KMS-11 (cell line): ENCODE results near the gene ONECUT3.

Experiments used
- H2AFZ ChIP-seq: fragments of 200-600 bp; sonication (generic); 2 replicates; pipeline ENCODE4 v1.6.1; 2016; ENCODE audit warnings: antibody characterized with exemption, mixed run types, low read depth
- H3K27ac ChIP-seq: fragments of 200-600 bp; sonication (generic); 2 replicates; pipeline ENCODE4 v1.6.1; 2016; ENCODE audit warnings: mild to moderate bottlenecking, mixed run types
- H3K27me3 ChIP-seq: fragments of 200-600 bp; sonication (generic); 2 replicates; pipeline ENCODE4 v1.6.1; 2017; ENCODE audit warnings: mild to moderate bottlenecking, low read depth, mixed run types, moderate library complexity; ENCODE audit not compliant: insufficient read depth
- H3K36me3 ChIP-seq: fragments of 200-600 bp; sonication (generic); 2 replicates; pipeline ENCODE4 v1.6.1; 2017; ENCODE audit warnings: mild to moderate bottlenecking, mixed run types; ENCODE audit not compliant: insufficient read depth
- H3K4me1 ChIP-seq: fragments of 200-600 bp; sonication (generic); 2 replicates; pipeline ENCODE4 v1.6.1; 2016; ENCODE audit warnings: mild to moderate bottlenecking, low read depth, mixed run types; ENCODE audit not compliant: poor library complexity, severe bottlenecking
- H3K4me2 ChIP-seq: fragments of 200-600 bp; sonication (generic); 2 replicates; pipeline ENCODE4 v1.7.0; 2016; ENCODE audit warnings: mild to moderate bottlenecking, mixed run types
- H3K4me3 ChIP-seq: fragments of 200-600 bp; sonication (generic); IDR thresholded peaks from 2 replicates; pipeline ENCODE4 v1.6.1; 2017; ENCODE audit warnings: low read depth, low read length, mixed read lengths; ENCODE audit not compliant: insufficient read depth
- H3K79me2 ChIP-seq: fragments of 200-600 bp; sonication (generic); 2 replicates; pipeline ENCODE4 v1.6.1; 2016; ENCODE audit warnings: low read depth, mixed run types; ENCODE audit not compliant: insufficient read depth
- H3K9ac ChIP-seq: fragments of 200-600 bp; sonication (generic); 2 replicates; pipeline ENCODE4 v1.6.1; 2016; ENCODE audit warnings: mild to moderate bottlenecking, mixed run types
- H4K20me1 ChIP-seq: fragments of 200-600 bp; sonication (generic); 2 replicates; pipeline ENCODE4 v1.6.1; 2016; ENCODE audit warnings: mild to moderate bottlenecking, mixed run types; ENCODE audit not compliant: insufficient read depth
- TF ChIP-seq, protein P1 (sequence below): fragments of 200-600 bp; sonication (generic); conservative IDR thresholded peaks from 2 replicates; pipeline ENCODE4 v1.6.1; 2017; ENCODE audit warnings: low read depth, mild to moderate bottlenecking, antibody characterized with exemption, low read length, moderate library complexity, mixed read lengths

The ONECUT3 gene

DNA sequence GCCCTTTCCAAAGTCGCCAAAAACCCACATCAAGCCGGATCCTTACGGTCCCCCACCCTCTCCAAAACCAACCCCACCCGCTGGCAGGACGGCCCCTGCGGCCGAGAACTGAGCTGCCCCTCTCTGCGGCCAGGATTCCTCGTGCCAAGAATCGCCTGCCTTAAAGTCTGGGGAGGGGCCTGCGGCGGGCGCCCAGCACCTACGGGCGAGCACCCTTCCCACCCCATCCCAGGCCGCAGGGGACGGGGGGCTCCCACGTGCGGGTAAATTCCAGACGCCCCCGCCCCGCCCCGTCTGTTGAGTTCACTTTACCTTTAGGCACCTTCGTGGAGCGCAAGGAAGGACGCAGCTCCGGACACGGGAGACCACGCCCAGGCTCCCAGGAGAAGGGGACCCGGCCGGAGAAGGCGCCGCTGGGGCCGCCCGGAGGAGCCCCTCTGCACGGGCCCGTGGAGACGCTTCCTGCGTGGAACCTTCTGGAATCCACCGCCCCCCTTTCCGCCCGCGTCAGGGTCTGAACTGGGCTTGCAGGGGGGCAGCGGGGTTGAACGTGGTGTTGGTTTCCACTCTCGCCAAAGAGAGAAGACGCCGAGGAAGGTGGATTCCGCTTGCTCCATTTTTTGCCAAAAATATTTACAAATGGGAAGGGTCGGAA, 22.8 kb downstream of the ONECUT3 start:
- TF ChIP-seq, protein P1, sequence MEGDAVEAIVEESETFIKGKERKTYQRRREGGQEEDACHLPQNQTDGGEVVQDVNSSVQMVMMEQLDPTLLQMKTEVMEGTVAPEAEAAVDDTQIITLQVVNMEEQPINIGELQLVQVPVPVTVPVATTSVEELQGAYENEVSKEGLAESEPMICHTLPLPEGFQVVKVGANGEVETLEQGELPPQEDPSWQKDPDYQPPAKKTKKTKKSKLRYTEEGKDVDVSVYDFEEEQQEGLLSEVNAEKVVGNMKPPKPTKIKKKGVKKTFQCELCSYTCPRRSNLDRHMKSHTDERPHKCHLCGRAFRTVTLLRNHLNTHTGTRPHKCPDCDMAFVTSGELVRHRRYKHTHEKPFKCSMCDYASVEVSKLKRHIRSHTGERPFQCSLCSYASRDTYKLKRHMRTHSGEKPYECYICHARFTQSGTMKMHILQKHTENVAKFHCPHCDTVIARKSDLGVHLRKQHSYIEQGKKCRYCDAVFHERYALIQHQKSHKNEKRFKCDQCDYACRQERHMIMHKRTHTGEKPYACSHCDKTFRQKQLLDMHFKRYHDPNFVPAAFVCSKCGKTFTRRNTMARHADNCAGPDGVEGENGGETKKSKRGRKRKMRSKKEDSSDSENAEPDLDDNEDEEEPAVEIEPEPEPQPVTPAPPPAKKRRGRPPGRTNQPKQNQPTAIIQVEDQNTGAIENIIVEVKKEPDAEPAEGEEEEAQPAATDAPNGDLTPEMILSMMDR: no peak
- Histone ChIP-seq H2AFZ (no peak overlapping the region), H3K27me3 (peaks cover 89% of the 10 kb centered on the region), H3K36me3 (no peaks in the 10 kb centered on the region), H3K27ac (no peak overlapping the region), H3K9ac (no peak overlapping the region), H3K4me3 (no peak overlapping the region), H3K79me2 (no peaks in the 10 kb centered on the region), H4K20me1 (no peaks in the 10 kb centered on the region), H3K4me2 (no peak overlapping the region), H3K4me1 (no peaks in the 10 kb centered on the region)

DNA sequence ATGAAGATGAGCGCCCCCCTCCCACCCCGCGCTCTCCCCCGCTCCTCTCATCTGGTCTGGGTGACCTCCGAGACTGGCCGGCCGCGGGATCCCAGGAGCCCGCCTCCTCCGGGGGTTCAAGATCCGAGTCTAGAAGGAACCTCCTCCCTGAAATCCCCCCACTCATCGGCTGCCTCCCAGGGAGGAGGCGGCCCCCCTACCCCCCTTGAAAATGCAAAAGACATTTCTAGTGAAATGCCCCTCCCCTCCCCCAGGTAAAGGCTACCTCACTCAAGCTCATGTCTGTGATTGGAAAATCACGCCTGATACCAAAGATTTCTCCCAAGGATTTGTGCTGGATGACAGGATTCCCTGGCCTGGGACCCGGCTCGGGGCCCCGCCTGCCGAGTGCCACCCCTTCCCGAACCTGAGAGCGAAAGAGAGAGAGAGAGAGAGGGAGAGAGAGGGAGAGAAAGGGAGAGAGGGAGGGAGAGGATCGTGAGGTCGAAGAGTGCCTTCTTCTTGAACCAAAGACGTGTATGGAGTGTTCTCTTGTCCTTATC, 23.4 kb downstream of the ONECUT3 start:
- Histone ChIP-seq H3K36me3 (no peaks in the 10 kb centered on the region), H3K27me3 (peaks cover 87% of the 10 kb centered on the region), H3K4me1 (no peaks in the 10 kb centered on the region), H3K4me3 (no peak overlapping the region), H3K27ac (no peak overlapping the region), H4K20me1 (no peaks in the 10 kb centered on the region), H3K79me2 (no peaks in the 10 kb centered on the region), H2AFZ (no peak overlapping the region), H3K4me2 (no peak overlapping the region), H3K9ac (no peak overlapping the region)
- TF ChIP-seq, protein P1: no peak

DNA sequence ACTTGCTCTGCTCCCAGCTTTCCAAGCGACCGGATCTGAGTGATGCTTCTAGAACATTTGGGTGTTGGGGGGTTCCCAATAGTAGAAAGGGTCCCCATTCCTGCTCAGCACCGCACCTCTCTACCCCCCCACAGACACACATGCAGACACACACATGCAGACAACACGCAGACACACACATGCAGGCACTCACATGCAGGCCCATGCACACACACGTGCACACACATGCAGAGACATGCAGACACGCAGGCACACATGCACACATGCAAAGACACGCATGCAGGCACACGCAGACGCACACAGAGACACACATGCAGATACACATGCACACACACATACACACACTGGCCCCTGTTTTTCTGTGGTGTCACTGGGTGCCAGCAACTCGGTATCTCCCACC, 23.8 kb downstream of the ONECUT3 start:
- no peak overlapping the region for H3K27ac ChIP-seq
- no peak overlapping the region for H3K4me3 ChIP-seq
- no peaks in the 10 kb centered on the region for H3K4me1 ChIP-seq
- TF ChIP-seq, protein P1: no peak
- H3K4me2 ChIP-seq: no peak overlapping the region
- H3K79me2 ChIP-seq: no peaks in the 10 kb centered on the region
- H2AFZ ChIP-seq: no peak overlapping the region
- H4K20me1 ChIP-seq: no peaks in the 10 kb centered on the region
- H3K9ac ChIP-seq: no peak overlapping the region
- H3K27me3 ChIP-seq: peaks cover 87% of the 10 kb centered on the region
- H3K36me3 ChIP-seq: no peaks in the 10 kb centered on the region

DNA sequence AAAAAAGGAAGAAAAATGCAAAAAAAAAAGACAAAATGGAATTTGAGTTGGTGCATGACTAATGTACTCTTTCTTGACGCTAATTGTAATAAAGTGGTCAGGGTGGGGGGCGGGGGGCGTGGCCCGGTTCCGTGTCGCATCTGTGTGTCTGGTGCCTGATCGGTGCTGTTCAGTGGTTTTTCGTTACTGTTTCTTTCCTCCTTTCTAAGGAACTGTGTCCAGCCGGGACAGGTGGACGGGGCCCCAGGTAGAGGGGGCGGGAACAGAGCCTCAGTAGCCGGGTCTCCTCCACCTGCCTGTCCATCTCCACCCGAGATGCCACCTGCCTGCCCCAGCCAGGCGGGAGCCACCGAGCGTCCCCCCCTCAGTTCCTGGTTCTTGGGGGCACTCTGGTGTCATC, 26.3 kb downstream of the ONECUT3 start:
- H2AFZ ChIP-seq: no peak overlapping the region
- H3K79me2 ChIP-seq: no peaks in the 10 kb centered on the region
- H3K4me1 ChIP-seq: no peaks in the 10 kb centered on the region
- no peak overlapping the region for H3K4me2 ChIP-seq
- no peaks in the 10 kb centered on the region for H3K36me3 ChIP-seq
- TF ChIP-seq, protein P1: no peak
- H3K4me3 ChIP-seq: no peak overlapping the region
- no peaks in the 10 kb centered on the region for H4K20me1 ChIP-seq
- no peak overlapping the region for H3K27ac ChIP-seq
- no peak overlapping the region for H3K9ac ChIP-seq
- peaks cover 89% of the 10 kb centered on the region for H3K27me3 ChIP-seq
